SIG-M5 treated with dmso at 0.1 percent for 504 hours (cell line): ENCODE data around the gene IL17C.

Experiments
- DNase-seq: peaks from one replicate; lab custom pipeline; 2025; ENCODE audit not compliant: unreplicated experiment; lab: John Stamatoyannopoulos, UW

The IL17C gene

GRCh38 chr16:88681084-88681680 lies 42.8 kb downstream of the IL17C start:
- DNase-seq = peak; percentile 31

- DNase-seq = peak; percentile 96
Observed at GRCh38 chr16:88681709-88682451, 43.5 kb downstream of the IL17C start.

- DNase-seq = peak; percentile 5
Observed at GRCh38 chr16:88684569-88685155, 46.3 kb downstream of the IL17C start.

GRCh38 chr16:88685156-88686061 lies 47.0 kb downstream of the IL17C start:
- DNase-seq = peak; percentile 74

- DNase-seq = peak; percentile 45
Observed at GRCh38 chr16:88686062-88686438, 47.7 kb downstream of the IL17C start.

GRCh38 chr16:88686439-88687253 lies 48.3 kb downstream of the IL17C start, which contains the start of gene SNAI3:
TSS of gene SNAI3 (minus strand) at chr16:88686507. CDS start at chr16:88686406, 101 bp downstream.
- DNase-seq = peak; percentile 60

- DNase-seq = no peak
Observed at GRCh38 chr16:88687254-88687576, 48.8 kb downstream of the IL17C start.

- no peak for DNase-seq
Observed at GRCh38 chr16:88687676-88688012, 49.3 kb downstream of the IL17C start.

GRCh38 chr16:88688013-88688778 lies 49.8 kb downstream of the IL17C start:
- DNase-seq = no peak
